ENCODE measurements around the gene TRAF3IP1.

TRAF3IP1 gene

DNA sequence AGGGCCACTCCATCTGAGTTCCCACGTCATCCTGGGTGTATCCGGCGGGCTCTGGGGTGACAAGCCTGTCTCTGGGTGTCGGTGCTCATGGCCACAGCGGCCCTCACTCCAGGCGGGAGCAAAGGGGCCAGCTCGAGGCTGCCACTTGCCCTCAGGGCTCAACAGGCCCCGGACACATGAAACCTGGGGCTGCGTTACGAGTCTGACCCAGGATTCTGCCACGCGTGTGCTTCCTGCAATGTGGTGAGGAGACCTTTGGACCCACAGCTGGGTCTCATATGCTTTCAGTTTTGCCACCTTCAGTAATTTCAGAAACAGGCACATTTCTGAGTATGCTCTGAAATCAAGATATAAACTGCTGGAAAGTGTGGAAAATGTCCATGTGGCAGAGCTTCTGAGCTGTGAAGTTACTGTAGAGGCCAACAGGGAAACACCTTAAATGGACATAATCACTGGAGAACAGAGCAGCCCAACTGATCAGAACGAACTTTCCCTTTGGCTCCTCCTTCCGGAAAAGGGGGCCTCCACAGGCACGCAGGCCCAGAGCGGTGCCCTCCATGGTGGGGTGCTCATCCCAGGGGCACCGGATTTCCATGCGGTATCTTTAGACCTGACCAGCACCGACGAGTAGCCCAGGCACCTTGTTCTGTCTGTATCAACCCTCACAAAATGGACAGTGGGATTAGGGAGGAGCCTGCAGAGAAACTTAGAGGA is 46.0 kb upstream of the TRAF3IP1 start:
- Histone ChIP-seq H3K4me1 (peaks cover 0 to 11% (median 0%) of the 10 kb centered on the region in 4 donors), H3K4me3 (no peak overlapping the region), H3K27ac (no peak overlapping the region), H3K9me3 (no peaks in the 10 kb centered on the region), H3K36me3 (peaks cover 54 to 89% (median 68%) of the 10 kb centered on the region in 3 donors), H3K27me3 (no peaks in the 10 kb centered on the region)
- DNase-seq: no peak
- TF ChIP-seq, protein P1, sequence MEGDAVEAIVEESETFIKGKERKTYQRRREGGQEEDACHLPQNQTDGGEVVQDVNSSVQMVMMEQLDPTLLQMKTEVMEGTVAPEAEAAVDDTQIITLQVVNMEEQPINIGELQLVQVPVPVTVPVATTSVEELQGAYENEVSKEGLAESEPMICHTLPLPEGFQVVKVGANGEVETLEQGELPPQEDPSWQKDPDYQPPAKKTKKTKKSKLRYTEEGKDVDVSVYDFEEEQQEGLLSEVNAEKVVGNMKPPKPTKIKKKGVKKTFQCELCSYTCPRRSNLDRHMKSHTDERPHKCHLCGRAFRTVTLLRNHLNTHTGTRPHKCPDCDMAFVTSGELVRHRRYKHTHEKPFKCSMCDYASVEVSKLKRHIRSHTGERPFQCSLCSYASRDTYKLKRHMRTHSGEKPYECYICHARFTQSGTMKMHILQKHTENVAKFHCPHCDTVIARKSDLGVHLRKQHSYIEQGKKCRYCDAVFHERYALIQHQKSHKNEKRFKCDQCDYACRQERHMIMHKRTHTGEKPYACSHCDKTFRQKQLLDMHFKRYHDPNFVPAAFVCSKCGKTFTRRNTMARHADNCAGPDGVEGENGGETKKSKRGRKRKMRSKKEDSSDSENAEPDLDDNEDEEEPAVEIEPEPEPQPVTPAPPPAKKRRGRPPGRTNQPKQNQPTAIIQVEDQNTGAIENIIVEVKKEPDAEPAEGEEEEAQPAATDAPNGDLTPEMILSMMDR (IDR thresholded peaks at IDR 0.05): no peak
- intact Hi-C loops (cut with DNase I; ENCODE audit: low total_unique reads): no loop called here

DNA sequence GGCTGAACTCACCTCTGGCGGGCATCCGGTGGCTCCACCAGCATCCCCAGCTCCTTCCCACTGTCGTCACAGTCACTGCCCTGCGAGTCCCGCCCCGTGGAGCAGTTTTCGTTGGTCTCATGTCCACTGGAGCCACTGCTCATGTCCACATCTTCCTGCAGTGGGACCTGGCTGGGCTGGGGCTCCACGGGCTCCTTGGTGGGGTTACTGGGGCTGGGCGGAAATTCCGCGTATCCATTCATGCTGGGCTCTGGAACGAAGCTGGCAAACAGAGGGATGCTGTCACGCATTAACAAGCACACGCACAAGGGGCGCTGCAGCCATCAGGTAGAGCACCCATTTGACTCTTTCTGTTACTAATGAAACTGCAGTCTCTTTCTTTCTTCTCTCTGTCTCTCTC is 42.6 kb upstream of the TRAF3IP1 start:
- no peak for DNase-seq
- TF ChIP-seq, protein P1 (IDR thresholded peaks at IDR 0.05): no peak
- Histone ChIP-seq H3K36me3 (peaks cover 34 to 65% (median 47%) of the 10 kb centered on the region in 3 donors), H3K4me3 (no peak overlapping the region), H3K27ac (no peak overlapping the region), H3K4me1 (peaks cover 0 to 34% (median under 1%) of the 10 kb centered on the region in 4 donors), H3K9me3 (no peaks in the 10 kb centered on the region), H3K27me3 (no peaks in the 10 kb centered on the region)
- intact Hi-C loops (cut with DNase I; ENCODE audit: low total_unique reads): no loop called here

DNA sequence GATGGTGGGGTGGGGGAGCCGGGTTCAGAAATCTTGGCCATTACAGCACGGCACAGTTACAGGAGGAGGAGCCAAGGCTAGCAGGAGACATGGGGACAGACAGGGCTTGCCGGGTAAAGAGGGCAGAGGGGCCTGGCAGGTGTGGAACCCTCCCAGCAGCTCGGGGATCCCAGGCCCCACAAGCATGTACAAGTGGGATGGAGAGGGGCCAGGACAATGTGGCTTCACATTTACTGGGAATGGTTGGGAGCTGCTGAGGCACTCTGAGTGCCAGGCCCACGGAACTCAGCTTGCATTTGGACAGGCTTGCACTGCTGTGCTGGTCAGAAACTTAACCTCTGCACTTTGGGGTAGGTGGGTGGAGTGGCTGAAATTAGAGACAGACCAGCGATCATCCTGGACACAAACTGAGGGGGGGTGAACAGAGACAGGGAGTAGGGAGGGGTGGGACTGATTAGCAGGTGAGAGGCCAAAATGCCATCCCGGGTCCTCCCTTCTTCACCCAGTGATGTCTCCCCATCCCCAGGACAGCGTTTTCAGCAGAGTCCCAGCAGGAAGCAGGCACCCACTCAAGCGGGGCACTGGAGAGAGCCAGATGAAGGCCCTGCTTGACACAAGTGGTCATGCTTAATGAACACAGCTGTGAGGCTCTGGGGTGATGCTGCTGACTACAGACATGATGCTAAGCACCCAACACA is 41.5 kb upstream of the TRAF3IP1 start:
- Histone ChIP-seq H3K27me3 (no peaks in the 10 kb centered on the region), H3K4me3 (no peak overlapping the region), H3K4me1 (peaks cover 0 to 44% (median 5%) of the 10 kb centered on the region in 4 donors), H3K9me3 (no peaks in the 10 kb centered on the region), H3K27ac (no peak overlapping the region), H3K36me3 (peaks cover 33 to 55% (median 42%) of the 10 kb centered on the region in 3 donors)
- intact Hi-C loops (cut with DNase I; ENCODE audit: low total_unique reads): no loop called here
- TF ChIP-seq, protein P1 (IDR thresholded peaks at IDR 0.05): no peak
- no peak for DNase-seq

DNA sequence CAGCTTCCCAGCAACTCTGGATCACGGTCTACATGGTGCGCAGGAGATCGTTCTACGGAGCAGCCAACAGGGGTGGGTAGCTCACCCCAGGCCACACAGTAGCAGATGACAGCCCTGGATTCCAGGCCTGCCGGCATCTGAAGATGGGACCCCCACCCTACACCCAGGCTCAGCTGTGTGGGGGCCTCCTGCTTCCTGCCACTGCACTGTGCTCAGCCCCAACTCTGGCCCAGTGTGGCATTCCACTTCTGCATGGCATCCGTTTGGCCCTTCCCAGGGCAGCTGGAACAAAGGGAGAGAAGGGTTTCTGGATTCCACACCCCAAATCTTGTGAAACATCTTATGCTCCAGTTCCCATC is 41.0 kb upstream of the TRAF3IP1 start:
- H3K9me3 ChIP-seq: no peaks in the 10 kb centered on the region
- H3K36me3 ChIP-seq: peaks cover 29 to 50% (median 37%) of the 10 kb centered on the region in 3 donors
- peaks cover 0 to 48% (median 8%) of the 10 kb centered on the region in 4 donors for H3K4me1 ChIP-seq
- H3K4me3 ChIP-seq: no peak overlapping the region
- intact Hi-C loops (cut with DNase I; ENCODE audit: low total_unique reads): no loop called here
- H3K27ac ChIP-seq: no peak overlapping the region
- H3K27me3 ChIP-seq: no peaks in the 10 kb centered on the region
- no peak for DNase-seq
- TF ChIP-seq, protein P1 (IDR thresholded peaks at IDR 0.05): no peak

DNA sequence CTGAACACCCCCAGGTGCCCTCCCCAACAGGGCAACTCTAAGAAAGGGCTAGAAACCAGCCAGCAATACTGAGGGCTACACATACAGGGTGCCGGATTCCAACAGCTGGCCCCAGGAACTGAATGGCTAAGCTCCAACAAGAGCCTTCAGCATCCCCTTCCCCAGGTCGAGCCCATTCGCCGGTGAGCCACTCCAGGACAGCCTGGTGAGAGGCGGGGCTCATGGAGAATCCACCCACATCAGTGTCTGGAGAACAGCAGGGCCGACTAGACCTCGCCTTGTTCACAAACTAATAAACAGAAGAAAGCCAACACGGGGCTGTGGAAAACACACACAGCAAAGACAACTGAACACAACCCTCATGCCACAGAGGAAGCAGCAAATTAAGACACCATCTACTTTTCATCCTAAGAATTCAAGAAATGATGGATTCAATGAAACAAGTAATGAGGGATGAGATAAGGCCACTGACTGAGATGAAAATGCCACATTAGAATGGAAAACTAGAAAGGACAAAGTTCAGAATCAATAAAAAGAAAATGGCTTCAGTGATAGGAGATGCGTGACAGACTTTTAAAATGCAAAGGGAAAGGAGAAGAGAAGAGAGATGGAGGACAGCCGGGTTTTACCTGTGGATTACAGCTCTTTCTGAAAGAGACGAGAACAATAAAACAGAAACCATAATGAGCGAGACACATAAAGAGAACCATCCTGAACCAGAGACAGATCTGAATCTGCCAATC is 40.1 kb upstream of the TRAF3IP1 start:
- no peaks in the 10 kb centered on the region for H3K9me3 ChIP-seq
- TF ChIP-seq, protein P1 (IDR thresholded peaks at IDR 0.05): no peak
- H3K36me3 ChIP-seq: peaks cover 19 to 41% (median 27%) of the 10 kb centered on the region in 3 donors
- H3K4me1 ChIP-seq: peaks cover 0 to 57% (median 17%) of the 10 kb centered on the region in 4 donors
- intact Hi-C loops (cut with DNase I; ENCODE audit: low total_unique reads): loop anchor here (10.0 kb wide), 1 partner anchor 1965 kb away; no protein-coding TSS in a partner anchor
- DNase-seq: no peak
- no peak overlapping the region for H3K27ac ChIP-seq
- H3K4me3 ChIP-seq: no peak overlapping the region
- H3K27me3 ChIP-seq: no peaks in the 10 kb centered on the region

Data from tibial artery (tissue), 4 donors.